PC-9 (cell line): ENCODE measurements around the gene UBE2M. TPM values are rescaled to one million over a fixed set of nuclear protein-coding genes. Genes with fewer than 3 reads are reported as not detected.

ENCODE experiments used
- BruUV-seq: library from RNA; stranded (reverse); fragments of 400-500 nt; replicated peaks from 2 replicates; lab custom pipeline; 2021; lab: Mats Ljungman, UMichigan
- CTCF ChIA-PET: fragments of 300-600 bp; sonication (Branson Sonifier 250); formaldehyde crosslinking; loops from one replicate; lab custom pipeline; 2022; ENCODE audit warnings: antibody characterized with exemption; lab: Charles Lee
- POLR2A ChIA-PET: fragments of 300-600 bp; sonication (Branson Sonifier 250); formaldehyde crosslinking; loops from one replicate; lab custom pipeline; 2022; ENCODE audit warnings: antibody characterized with exemption; ENCODE audit not compliant: unreplicated experiment; lab: Charles Lee
- DNase-seq, 2 experiments: peaks; one replicate each; pipeline versions ENCODE4 v3.0.0 to v3.0.0-alpha.2; 2015 to 2022; ENCODE audit warnings: mixed read lengths in 1 of 2
- H2AFZ ChIP-seq: fragments of 200-600 bp; sonication (generic); 2 replicates; pipeline ENCODE4 v1.8.1; 2017; ENCODE audit warnings: antibody characterized with exemption
- H3F3A ChIP-seq: fragments of 200-600 bp; sonication (generic); 2 replicates; pipeline ENCODE4 v1.8.1; 2017; ENCODE audit warnings: antibody characterized with exemption, mild to moderate bottlenecking, low read depth; ENCODE audit not compliant: insufficient read depth
- H3K27ac ChIP-seq: fragments of 200-600 bp; sonication (generic); 2 replicates; pipeline ENCODE4 v1.6.1; 2016; ENCODE audit warnings: mixed run types
- H3K27me3 ChIP-seq: fragments of 200-600 bp; sonication (generic); 2 replicates; pipeline ENCODE4 v1.6.1; 2016; ENCODE audit warnings: low read depth, mixed run types; ENCODE audit not compliant: insufficient read depth
- H3K36me3 ChIP-seq: fragments of 200-600 bp; sonication (generic); 2 replicates; pipeline ENCODE4 v1.6.1; 2016; ENCODE audit warnings: low read depth, mixed run types
- H3K4me1 ChIP-seq: fragments of 200-600 bp; sonication (generic); replicated peaks from 2 replicates; pipeline ENCODE4 v1.6.1; 2016; ENCODE audit warnings: mixed run types; ENCODE audit not compliant: insufficient read depth
- H3K4me2 ChIP-seq: fragments of 200-600 bp; sonication (generic); 2 replicates; pipeline ENCODE4 v1.6.1; 2017; ENCODE audit warnings: mixed run types
- H3K4me3 ChIP-seq: fragments of 200-600 bp; sonication (generic); 2 replicates; pipeline ENCODE4 v1.6.1; 2016; ENCODE audit warnings: mixed run types
- H3K79me2 ChIP-seq: fragments of 200-600 bp; sonication (generic); 2 replicates; pipeline ENCODE4 v1.6.1; 2017; ENCODE audit warnings: low read depth, mixed run types
- H3K9me2 ChIP-seq: fragments of 200-600 bp; sonication (generic); 2 replicates; pipeline ENCODE4 v1.8.1; 2017; ENCODE audit warnings: mild to moderate bottlenecking; ENCODE audit not compliant: insufficient read depth
- H3K9me3 ChIP-seq: fragments of 200-600 bp; sonication (generic); 2 replicates; pipeline ENCODE4 v1.8.1; 2016; ENCODE audit warnings: low read depth; ENCODE audit not compliant: insufficient read depth
- H4K20me1 ChIP-seq: fragments of 200-600 bp; sonication (generic); 2 replicates; pipeline ENCODE4 v1.8.1; 2017; ENCODE audit not compliant: insufficient read depth
- EZH2 ChIP-seq: fragments of 200-600 bp; sonication (generic); IDR thresholded peaks from 2 replicates; pipeline ENCODE4 v1.8.0; 2017; ENCODE audit warnings: antibody characterized with exemption, low read depth
- intact Hi-C: fragments of 100-400 bp; cut with micrococcal nuclease; formaldehyde crosslinking; loops from one replicate; pipeline ENCODE4 v1.10.0; 2022; ENCODE audit not compliant: unreplicated experiment
- total RNA-seq: library from RNA; stranded (reverse); gene quantifications from 2 replicates; pipeline ENCODE4 v1.2.3, GENCODE V29; 2021
- TF ChIP-seq, protein P1 (sequence below): fragments of 200-600 bp; sonication (generic); conservative IDR thresholded peaks from 2 replicates; pipeline ENCODE4 v1.6.1; 2017; ENCODE audit warnings: mixed run types, antibody characterized with exemption, mild to moderate bottlenecking, moderate library complexity

The UBE2M gene
- total RNA-seq, 1 experiment from 2014 or later = not detected

DNA sequence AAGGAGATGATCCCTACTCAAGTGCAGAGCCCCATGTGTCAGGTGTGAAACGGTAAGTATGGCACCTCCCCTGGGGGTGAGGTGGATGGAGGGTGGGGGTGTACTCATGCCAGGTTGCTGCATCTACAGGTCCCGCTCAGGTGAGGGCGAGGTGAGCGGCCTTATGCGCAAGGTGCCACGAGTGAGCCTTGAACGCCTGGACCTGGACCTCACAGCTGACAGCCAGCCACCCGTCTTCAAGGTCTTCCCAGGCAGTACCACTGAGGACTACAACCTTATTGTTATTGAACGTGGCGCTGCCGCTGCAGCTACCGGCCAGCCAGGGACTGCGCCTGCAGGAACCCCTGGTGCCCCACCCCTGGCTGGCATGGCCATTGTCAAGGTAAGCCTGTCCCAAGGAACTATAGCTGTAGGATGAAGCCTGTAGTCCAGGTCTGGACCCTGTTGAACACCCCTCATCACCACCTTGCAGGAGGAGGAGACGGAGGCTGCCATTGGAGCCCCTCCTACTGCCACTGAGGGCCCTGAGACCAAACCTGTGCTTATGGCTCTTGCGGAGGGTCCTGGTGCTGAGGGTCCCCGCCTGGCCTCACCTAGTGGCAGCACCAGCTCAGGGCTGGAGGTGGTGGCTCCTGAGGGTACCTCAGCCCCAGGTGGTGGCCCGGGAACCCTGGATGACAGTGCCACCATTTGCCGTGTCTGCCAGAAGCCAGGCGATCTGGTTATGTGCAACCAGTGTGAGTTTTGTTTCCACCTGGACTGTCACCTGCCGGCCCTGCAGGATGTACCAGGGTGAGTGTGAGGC lies 9.3 kb downstream of the UBE2M start:
- Histone ChIP-seq H3K4me3 (no peak overlapping the region), H4K20me1 (peaks cover 29% of the 10 kb centered on the region), H3K36me3 (peaks cover 5% of the 10 kb centered on the region; the same call in 1 of the 2 replicates), H3K4me1 (peaks cover 16% of the 10 kb centered on the region; the same call in 1 of the 2 replicates), H3F3A (peaks cover 22% of the 10 kb centered on the region; the same call in 1 of the 2 replicates), H3K9me2 (no peaks in the 10 kb centered on the region), H2AFZ (no peak overlapping the region), H3K4me2 (no peak overlapping the region), H3K79me2 (peaks cover 51% of the 10 kb centered on the region), H3K27ac (no peak overlapping the region), H3K27me3 (no peaks in the 10 kb centered on the region), H3K9me3 (no peaks in the 10 kb centered on the region)
- no peak for DNase-seq
- CTCF ChIA-PET = no interaction called here
- no peak for TF ChIP-seq EZH2
- TF ChIP-seq, protein P1, sequence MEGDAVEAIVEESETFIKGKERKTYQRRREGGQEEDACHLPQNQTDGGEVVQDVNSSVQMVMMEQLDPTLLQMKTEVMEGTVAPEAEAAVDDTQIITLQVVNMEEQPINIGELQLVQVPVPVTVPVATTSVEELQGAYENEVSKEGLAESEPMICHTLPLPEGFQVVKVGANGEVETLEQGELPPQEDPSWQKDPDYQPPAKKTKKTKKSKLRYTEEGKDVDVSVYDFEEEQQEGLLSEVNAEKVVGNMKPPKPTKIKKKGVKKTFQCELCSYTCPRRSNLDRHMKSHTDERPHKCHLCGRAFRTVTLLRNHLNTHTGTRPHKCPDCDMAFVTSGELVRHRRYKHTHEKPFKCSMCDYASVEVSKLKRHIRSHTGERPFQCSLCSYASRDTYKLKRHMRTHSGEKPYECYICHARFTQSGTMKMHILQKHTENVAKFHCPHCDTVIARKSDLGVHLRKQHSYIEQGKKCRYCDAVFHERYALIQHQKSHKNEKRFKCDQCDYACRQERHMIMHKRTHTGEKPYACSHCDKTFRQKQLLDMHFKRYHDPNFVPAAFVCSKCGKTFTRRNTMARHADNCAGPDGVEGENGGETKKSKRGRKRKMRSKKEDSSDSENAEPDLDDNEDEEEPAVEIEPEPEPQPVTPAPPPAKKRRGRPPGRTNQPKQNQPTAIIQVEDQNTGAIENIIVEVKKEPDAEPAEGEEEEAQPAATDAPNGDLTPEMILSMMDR = no peak
- POLR2A ChIA-PET = interaction anchor here (0.6 kb wide), 1 partner anchor 779 kb away, joined by 3 read pairs; the partner anchor contains the start of gene ZNF586
- no TSS peak for BruUV-seq
- intact Hi-C loops = no loop called here

DNA sequence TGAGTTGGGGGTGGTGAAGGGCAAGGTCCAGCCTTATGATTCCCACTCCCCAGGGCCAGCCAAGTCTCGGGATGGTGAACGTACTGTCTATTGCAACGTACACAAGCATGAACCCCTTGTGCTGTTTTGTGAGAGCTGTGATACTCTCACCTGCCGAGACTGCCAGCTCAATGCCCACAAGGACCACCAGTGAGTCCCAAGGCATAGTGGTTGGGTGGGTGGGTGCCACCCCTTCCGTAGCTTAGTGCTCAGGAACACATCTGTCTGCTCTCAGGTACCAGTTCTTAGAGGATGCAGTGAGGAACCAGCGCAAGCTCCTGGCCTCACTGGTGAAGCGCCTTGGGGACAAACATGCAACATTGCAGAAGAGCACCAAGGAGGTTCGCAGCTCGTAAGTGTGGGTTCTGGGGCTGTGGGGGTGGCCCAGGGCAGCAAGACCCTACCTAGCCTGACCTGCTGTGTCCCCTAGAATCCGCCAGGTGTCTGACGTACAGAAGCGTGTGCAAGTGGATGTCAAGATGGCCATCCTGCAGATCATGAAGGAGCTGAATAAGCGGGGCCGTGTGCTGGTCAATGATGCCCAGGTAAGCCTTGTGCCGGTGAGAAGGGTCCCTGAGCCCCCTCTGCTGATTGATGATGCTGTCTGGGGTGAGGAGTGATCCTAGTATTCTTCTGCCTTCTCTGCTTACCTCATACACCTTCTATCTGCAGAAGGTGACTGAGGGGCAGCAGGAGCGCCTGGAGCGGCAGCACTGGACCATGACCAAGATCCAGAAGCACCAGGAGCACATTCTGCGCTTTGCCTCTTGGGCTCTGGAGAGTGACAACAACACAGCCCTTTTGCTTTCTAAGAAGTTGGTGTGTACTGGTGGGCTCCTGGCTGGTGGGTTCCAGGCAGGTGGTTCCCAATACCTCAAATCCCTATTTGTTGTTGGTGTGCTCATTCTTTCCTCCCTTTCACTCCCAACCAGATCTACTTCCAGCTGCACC lies 10.8 kb downstream of the UBE2M start:
- ChIA-PET CTCF (no interaction called here), POLR2A (no interaction called here)
- Histone ChIP-seq H2AFZ (no peak overlapping the region), H3K4me2 (no peak overlapping the region), H3K9me2 (no peaks in the 10 kb centered on the region), H3K4me3 (no peak overlapping the region), H3K4me1 (peaks cover 10% of the 10 kb centered on the region; the same call in 1 of the 2 replicates), H3K27ac (no peak overlapping the region), H3K27me3 (no peaks in the 10 kb centered on the region), H3K79me2 (peaks cover 44% of the 10 kb centered on the region), H3K9me3 (no peaks in the 10 kb centered on the region), H3F3A (peaks cover 21% of the 10 kb centered on the region; the same call in 1 of the 2 replicates), H4K20me1 (peaks cover 29% of the 10 kb centered on the region), H3K36me3 (peaks cover 5% of the 10 kb centered on the region; the same call in 1 of the 2 replicates)
- intact Hi-C loops = no loop called here
- no TSS peak for BruUV-seq
- DNase-seq = no peak
- TF ChIP-seq EZH2 = no peak
- TF ChIP-seq, protein P1 = no peak

DNA sequence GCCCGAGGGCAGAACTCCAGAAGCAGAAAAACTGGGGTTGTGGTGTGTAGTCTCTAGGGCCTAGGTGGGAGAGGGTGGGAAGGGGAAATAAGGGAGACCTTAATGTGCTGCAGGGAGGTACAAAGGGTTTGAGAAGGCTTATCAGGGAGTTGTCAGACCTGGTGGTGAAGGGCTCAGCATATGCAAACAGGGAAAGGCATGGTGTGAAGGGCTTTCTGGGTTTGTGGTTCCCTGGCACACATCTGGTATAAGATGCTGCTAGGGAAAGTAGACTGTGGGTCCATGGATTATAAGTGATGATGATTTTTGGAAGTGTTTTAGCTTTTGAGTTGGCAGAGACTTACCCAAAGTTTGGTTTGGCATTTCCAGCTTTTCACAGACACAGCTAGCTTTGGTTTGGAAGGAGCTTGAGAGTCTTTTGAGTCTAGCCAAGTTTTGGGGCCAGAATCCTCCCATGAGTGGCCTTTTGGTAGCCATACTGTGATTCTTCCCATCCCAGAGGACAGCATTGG lies 12.3 kb downstream of the UBE2M start:
- no peaks in the 10 kb centered on the region for H3K27me3 ChIP-seq
- no TSS peak for BruUV-seq
- intact Hi-C loops = no loop called here
- peaks cover 29% of the 10 kb centered on the region for H4K20me1 ChIP-seq
- no peak overlapping the region for H3K27ac ChIP-seq
- H3K9me3 ChIP-seq = no peaks in the 10 kb centered on the region
- peak overlapping the region; percentile 95 for H3K4me2 ChIP-seq
- TF ChIP-seq EZH2 = no peak
- TF ChIP-seq, protein P1 = no peak
- H3K4me3 ChIP-seq = peak overlapping the region; percentile 76
- DNase-seq = no peak
- CTCF ChIA-PET = no interaction called here
- peaks cover 20% of the 10 kb centered on the region; the same call in 1 of the 2 replicates for H3F3A ChIP-seq
- no peak overlapping the region for H2AFZ ChIP-seq
- peaks cover 44% of the 10 kb centered on the region for H3K79me2 ChIP-seq
- peaks cover 10% of the 10 kb centered on the region; the same call in 1 of the 2 replicates for H3K4me1 ChIP-seq
- POLR2A ChIA-PET = no interaction called here
- peaks cover 5% of the 10 kb centered on the region; the same call in 1 of the 2 replicates for H3K36me3 ChIP-seq
- H3K9me2 ChIP-seq = no peaks in the 10 kb centered on the region
